HepG2 (cell line): ENCODE results near the gene GPT2. TPM values are rescaled to one million over a fixed set of nuclear protein-coding genes. Genes with fewer than 3 reads are reported as not detected.

ENCODE experiments used
- CEBPG ChIP-seq: IDR thresholded peaks from 2 replicates; pipeline ENCODE4 v1.6.1; 2016
- GTF3A ChIP-seq: sonication (generic); formaldehyde crosslinking; conservative IDR thresholded peaks from 2 replicates; pipeline ENCODE4 v1.4.0; 2020; ENCODE audit warnings: mild to moderate bottlenecking, missing genetic modification reagents
- HES4 ChIP-seq: sonication (generic); formaldehyde crosslinking; IDR thresholded peaks from 2 replicates; pipeline ENCODE4 v1.9.0; 2021; ENCODE audit warnings: mild to moderate bottlenecking, missing genetic modification reagents, borderline replicate concordance
- HMG20B ChIP-seq: conservative IDR thresholded peaks from 2 replicates; pipeline ENCODE4 v1.6.1; 2016; ENCODE audit warnings: missing genetic modification reagents, missing compliant biosample characterization
- POLR2A ChIP-seq, 2 experiments: IDR thresholded peaks; 2 replicates each; pipeline ENCODE4 v1.6.1; 2011; ENCODE audit warnings: low read depth in 2 of 2, low read length in 2 of 2, mild to moderate bottlenecking in 1 of 2, moderate library complexity in 1 of 2; ENCODE audit not compliant: insufficient read depth in 1 of 2
- REXO4 ChIP-seq: sonication (generic); formaldehyde crosslinking; IDR thresholded peaks from 2 replicates; pipeline ENCODE4 v1.8.0; 2022; ENCODE audit warnings: missing genetic modification reagents, mild to moderate bottlenecking, borderline replicate concordance
- RXRB ChIP-seq: IDR thresholded peaks from 2 replicates; pipeline ENCODE4 v1.6.1; 2016; ENCODE audit warnings: borderline replicate concordance, missing genetic modification reagents, missing compliant biosample characterization
- SMAD1 ChIP-seq: sonication (generic); formaldehyde crosslinking; IDR thresholded peaks from 2 replicates; pipeline ENCODE4 v1.4.0; 2020; ENCODE audit warnings: missing genetic modification reagents, low read depth, mild to moderate bottlenecking, borderline replicate concordance
- TEAD3 ChIP-seq: optimal IDR thresholded peaks from 2 replicates; pipeline ENCODE3; 2016; ENCODE audit warnings: borderline replicate concordance
- TMF1 ChIP-seq: sonication (generic); formaldehyde crosslinking; IDR thresholded peaks from 2 replicates; pipeline ENCODE4 v1.8.1; 2022; ENCODE audit warnings: low read depth, missing genetic modification reagents
- ZFX ChIP-seq: sonication (generic); formaldehyde crosslinking; IDR thresholded peaks from 2 replicates; pipeline ENCODE4 v1.4.0; 2020; ENCODE audit warnings: mild to moderate bottlenecking, low read depth, missing genetic modification reagents, moderate library complexity
- ZNF761 ChIP-seq: sonication (generic); formaldehyde crosslinking; conservative IDR thresholded peaks from 2 replicates; pipeline ENCODE4 v1.4.0; 2020; ENCODE audit warnings: mild to moderate bottlenecking, missing genetic modification reagents
- ZNF775 ChIP-seq: sonication (generic); formaldehyde crosslinking; IDR thresholded peaks from 2 replicates; pipeline ENCODE4 v1.4.0; 2020; ENCODE audit warnings: missing genetic modification reagents, mild to moderate bottlenecking, moderate library complexity, borderline replicate concordance
- ZNF891 ChIP-seq: sonication (generic); formaldehyde crosslinking; IDR thresholded peaks from 2 replicates; pipeline ENCODE4 v1.5.0; 2020; ENCODE audit warnings: mild to moderate bottlenecking, missing genetic modification reagents
- ZSCAN29 ChIP-seq: sonication (generic); formaldehyde crosslinking; conservative IDR thresholded peaks from 2 replicates; pipeline ENCODE4 v1.4.0; 2020; ENCODE audit warnings: mild to moderate bottlenecking, missing genetic modification reagents
- polyA plus RNA-seq, 8 experiments: library from polyadenylated mRNA; depleted of rRNA in 3 of 8; stranded (reverse) in 7 of 8; unstranded in 1 of 8; fragments of >200 nt; fragmentation: Illumina TruSeq in 4 of 8; extraction: Trizol in 4 of 8; gene quantifications; 2 replicates each; pipeline versions ENCODE4 v1.2.1 to v1.2.3, GENCODE V29; 2011 to 2016; ENCODE audit warnings: low read depth in 4 of 8, missing spikeins in 1 of 8, mixed read lengths in 1 of 8; ENCODE audit not compliant: insufficient read depth in 1 of 8
- total RNA-seq, 5 experiments: library from RNA; depleted of rRNA; stranded (reverse); fragments of >200 nt; fragmentation: Illumina TruSeq; extraction: Trizol; gene quantifications; 2 replicates each; pipeline ENCODE4 v1.2.3, GENCODE V29; 2016; ENCODE audit warnings: low read depth in 1 of 5
- TF ChIP-seq, protein P1 (sequence below): sonication (generic); IDR thresholded peaks from 2 replicates; pipeline ENCODE4 v1.6.1; 2016; ENCODE audit warnings: low read depth, borderline replicate concordance
- TF ChIP-seq, protein P2 (sequence below): sonication (generic); formaldehyde crosslinking; IDR thresholded peaks from 2 replicates; pipeline ENCODE4 v1.8.1; 2023; ENCODE audit warnings: mild to moderate bottlenecking, moderate library complexity, missing genetic modification reagents
- TF ChIP-seq, protein P3 (sequence below): IDR thresholded peaks from 2 replicates; pipeline ENCODE4 v1.6.1; 2012; ENCODE audit warnings: inconsistent platforms
- TF ChIP-seq, protein P4 (sequence below): sonication (generic); formaldehyde crosslinking; IDR thresholded peaks from 2 replicates; pipeline ENCODE4 v1.4.0; 2020; ENCODE audit warnings: mild to moderate bottlenecking, missing genetic modification reagents
- TF ChIP-seq, protein P5 (sequence below): sonication (generic); formaldehyde crosslinking; IDR thresholded peaks from 2 replicates; pipeline ENCODE4; 2020; ENCODE audit warnings: missing genetic modification reagents, mild to moderate bottlenecking, borderline replicate concordance

GPT2 gene
- total and polyA plus RNA-seq, 2 of the 13 experiments (the other 11 are each of a cell fraction or from before 2014, with no cell fraction given): 138 to 267 TPM

DNA sequence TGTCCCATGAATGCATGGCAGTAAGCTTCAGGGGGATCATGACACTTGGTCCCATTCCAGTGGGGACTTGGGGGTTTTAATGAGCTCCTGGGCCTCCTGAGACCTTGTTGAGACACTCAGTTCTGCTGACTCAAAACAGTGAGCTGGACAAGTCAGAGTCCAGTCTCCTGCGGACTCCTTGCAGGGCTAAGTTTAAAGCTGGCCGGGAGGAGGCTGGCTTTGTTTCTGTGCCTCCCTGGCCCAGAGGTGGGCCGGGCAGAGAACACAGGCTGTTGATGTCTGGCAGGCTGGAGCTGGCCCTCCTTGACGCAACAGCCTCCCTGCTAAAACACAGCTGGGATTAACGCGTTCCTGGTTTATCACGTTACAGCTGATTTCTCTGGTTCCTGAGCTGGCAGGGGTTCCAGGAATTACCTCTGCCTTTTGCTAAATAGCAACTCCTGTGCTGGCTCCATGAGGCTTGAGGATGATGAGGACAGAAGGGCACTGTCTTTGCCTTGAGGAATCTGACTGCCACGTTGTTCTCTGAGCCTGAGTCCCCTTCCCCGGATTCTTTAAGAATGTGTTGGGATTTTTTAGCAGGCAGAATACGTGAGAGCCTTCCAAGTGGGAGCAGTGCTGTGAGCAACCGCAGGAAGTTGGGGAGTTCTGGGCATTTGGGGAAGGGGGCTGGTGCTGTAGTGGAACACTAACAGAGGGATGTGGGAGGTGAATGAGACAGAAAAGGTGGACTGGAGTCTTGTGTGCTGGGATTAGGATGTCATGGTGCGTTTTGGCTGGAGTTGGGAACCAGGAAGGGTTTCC, 2.0 kb downstream of the GPT2 start (continued):
- TF ChIP-seq ZSCAN29 (CRISPR knock-in tag) (peak; percentile 38; the same call in 1 of the 2 replicates), SMAD1 (CRISPR knock-in tag) (peak; percentile 36; the same call in 1 of the 2 replicates), REXO4 (no peak), ZNF891 (CRISPR knock-in tag) (peak; percentile 62; the same call in 1 of the 2 replicates), POLR2A (IDR thresholded peaks at IDR 0.05; ENCODE audit: insufficient read depth in 1 of 2, low read depth in 2 of 2, low read length in 2 of 2) (peak in 1 of 2 experiments; percentile 33; a peak in 2 of 4 replicates), GTF3A (CRISPR knock-in tag) (peak; percentile 75; the same call in 1 of the 2 replicates), CEBPG (CRISPR knock-in tag) (peak; percentile 52; the same call in 1 of the 2 replicates), TEAD3 (CRISPR knock-in tag) (peak; percentile 18), RXRB (CRISPR knock-in tag) (no peak), HES4 (CRISPR knock-in tag) (0 out of 2 replicates have a peak, but pooled peaks have one; percentile 9), TMF1 (CRISPR knock-in tag) (no peak), ZNF761 (CRISPR knock-in tag) (no peak; the same call in 1 of the 2 replicates), ZNF775 (no peak), HMG20B (CRISPR knock-in tag) (0 out of 2 replicates have a peak, but pooled peaks have one; percentile 4), ZFX (CRISPR knock-in tag) (peak; percentile 59)
- TF ChIP-seq, protein P1, sequence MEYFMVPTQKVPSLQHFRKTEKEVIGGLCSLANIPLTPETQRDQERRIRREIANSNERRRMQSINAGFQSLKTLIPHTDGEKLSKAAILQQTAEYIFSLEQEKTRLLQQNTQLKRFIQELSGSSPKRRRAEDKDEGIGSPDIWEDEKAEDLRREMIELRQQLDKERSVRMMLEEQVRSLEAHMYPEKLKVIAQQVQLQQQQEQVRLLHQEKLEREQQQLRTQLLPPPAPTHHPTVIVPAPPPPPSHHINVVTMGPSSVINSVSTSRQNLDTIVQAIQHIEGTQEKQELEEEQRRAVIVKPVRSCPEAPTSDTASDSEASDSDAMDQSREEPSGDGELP: peak; percentile 88
- TF ChIP-seq, protein P2, sequence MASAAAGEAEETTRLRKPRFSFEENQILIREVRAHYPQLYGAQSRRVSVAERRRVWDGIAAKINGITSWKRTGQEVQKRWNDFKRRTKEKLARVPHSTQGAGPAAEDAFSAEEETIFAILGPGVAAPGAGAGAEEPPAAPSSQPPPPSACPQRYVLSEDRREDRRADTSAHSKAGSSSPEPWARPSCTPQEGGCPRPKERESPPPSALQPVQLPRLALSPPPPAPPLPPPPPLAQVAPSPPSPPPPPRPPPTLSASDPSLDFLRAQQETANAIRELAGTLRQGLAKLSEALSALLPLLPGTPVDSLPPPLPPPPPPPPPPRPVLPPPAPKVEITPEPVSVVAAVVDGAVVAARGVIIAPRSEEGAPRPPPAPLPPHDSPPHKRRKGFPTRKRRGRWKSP (CRISPR knock-in tag): 0 out of 2 replicates have a peak, but pooled peaks have one; percentile 21
- TF ChIP-seq, protein P3, sequence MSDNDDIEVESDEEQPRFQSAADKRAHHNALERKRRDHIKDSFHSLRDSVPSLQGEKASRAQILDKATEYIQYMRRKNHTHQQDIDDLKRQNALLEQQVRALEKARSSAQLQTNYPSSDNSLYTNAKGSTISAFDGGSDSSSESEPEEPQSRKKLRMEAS: 0 out of 2 replicates have a peak, but pooled peaks have one; percentile 21
- TF ChIP-seq, protein P4, sequence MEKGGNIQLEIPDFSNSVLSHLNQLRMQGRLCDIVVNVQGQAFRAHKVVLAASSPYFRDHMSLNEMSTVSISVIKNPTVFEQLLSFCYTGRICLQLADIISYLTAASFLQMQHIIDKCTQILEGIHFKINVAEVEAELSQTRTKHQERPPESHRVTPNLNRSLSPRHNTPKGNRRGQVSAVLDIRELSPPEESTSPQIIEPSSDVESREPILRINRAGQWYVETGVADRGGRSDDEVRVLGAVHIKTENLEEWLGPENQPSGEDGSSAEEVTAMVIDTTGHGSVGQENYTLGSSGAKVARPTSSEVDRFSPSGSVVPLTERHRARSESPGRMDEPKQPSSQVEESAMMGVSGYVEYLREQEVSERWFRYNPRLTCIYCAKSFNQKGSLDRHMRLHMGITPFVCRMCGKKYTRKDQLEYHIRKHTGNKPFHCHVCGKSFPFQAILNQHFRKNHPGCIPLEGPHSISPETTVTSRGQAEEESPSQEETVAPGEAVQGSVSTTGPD (CRISPR knock-in tag): no peak
- TF ChIP-seq, protein P5, sequence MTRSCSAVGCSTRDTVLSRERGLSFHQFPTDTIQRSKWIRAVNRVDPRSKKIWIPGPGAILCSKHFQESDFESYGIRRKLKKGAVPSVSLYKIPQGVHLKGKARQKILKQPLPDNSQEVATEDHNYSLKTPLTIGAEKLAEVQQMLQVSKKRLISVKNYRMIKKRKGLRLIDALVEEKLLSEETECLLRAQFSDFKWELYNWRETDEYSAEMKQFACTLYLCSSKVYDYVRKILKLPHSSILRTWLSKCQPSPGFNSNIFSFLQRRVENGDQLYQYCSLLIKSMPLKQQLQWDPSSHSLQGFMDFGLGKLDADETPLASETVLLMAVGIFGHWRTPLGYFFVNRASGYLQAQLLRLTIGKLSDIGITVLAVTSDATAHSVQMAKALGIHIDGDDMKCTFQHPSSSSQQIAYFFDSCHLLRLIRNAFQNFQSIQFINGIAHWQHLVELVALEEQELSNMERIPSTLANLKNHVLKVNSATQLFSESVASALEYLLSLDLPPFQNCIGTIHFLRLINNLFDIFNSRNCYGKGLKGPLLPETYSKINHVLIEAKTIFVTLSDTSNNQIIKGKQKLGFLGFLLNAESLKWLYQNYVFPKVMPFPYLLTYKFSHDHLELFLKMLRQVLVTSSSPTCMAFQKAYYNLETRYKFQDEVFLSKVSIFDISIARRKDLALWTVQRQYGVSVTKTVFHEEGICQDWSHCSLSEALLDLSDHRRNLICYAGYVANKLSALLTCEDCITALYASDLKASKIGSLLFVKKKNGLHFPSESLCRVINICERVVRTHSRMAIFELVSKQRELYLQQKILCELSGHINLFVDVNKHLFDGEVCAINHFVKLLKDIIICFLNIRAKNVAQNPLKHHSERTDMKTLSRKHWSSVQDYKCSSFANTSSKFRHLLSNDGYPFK: peak; percentile 47; the same call in 1 of the 2 replicates
